ENCODE measurements around the gene TEKT5. TPM values are rescaled to one million over a fixed set of nuclear protein-coding genes. Genes with fewer than 3 reads are reported as not detected.
"Not testable (repeated sequence)": the region's sequence is repeated elsewhere in the genome, so short reads cannot be mapped to it uniquely, and the experiment has no call there.

TEKT5 gene
- not detected in 2 replicates for total RNA-seq

DNA sequence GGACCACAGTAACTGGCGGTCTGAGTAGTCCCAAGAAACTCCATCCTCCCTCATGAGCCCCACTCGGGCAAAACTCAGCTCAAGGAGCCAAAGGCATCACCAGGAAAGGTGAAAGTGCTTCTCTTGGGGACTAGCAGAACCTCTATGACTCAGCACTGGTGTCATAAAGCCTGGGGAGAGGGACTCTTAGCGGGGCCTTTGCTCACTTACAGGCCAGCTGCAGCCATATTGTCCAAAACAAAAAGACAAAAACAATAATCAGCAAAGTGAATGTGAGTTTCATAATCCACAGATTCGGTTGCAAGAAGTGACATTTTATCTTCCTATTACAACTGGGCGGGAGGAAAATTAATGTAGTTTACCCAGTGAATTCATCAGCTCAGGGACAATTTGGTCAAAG, at the start of gene TEKT5:
Gene TEKT5 (minus strand): TSS at position 101 of the 400 bp plus-strand sequence. CDS start 57 bp downstream, at position 44.
- H3K27me3 Mint-ChIP-seq, result no peaks in the 10 kb centered on the region
- DNase-seq, result no peak
- intact Hi-C loops (cut with micrococcal nuclease), result no loop called here
- no peaks in the 10 kb centered on the region for H3K9me3 Mint-ChIP-seq
- no peak within 1 kb of the TSS for H3K27ac Mint-ChIP-seq
- H3K4me3 Mint-ChIP-seq, result no peak within 1 kb of the TSS
- H3K36me3 Mint-ChIP-seq (ENCODE audit: low read depth), result no peaks in the 10 kb centered on the region
- H3K4me1 Mint-ChIP-seq, result no peaks in the 10 kb centered on the region

DNA sequence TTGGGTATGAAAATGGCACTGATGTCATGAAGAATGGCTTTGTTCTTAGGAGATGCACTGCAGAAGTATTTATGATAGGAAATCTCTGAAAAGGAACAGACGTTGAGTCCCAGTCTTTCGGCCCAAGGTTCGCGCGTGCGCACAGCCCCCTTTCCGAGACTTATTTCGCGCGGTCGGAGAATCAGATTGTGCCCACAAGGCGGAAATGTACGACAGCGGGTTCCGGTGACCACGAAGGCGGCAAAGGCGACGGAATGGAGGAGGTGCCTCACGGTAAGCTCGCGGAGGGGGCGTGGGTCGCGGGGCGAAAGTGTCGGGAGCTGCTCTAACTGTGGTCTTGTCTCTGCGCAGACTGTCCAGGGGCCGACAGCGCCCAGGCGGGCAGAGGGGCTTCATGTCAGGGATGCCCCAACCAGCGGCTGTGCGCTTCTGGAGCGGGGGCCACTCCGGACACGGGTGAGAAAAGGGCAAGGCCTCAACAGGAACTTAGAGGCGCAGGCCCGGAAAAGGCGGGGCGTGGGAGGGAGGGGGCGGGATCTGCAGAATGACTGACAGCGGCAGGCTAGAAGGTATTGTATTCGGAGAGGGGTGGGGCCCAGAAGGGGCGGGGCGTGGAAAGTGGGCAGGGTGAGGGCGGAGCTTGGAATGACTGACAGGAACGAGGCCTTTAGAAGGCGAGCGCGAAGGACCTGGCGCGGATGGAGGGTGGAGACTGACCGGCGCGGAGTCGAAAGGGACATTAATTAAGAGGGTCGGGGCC, 49.1 kb upstream of the TEKT5 start, which contains the start of gene NUBP1:
Gene NUBP1 (plus strand): TSS at position 233 of the 760 bp plus-strand sequence. CDS start 22 bp downstream, at position 255.
- intact Hi-C loops (cut with micrococcal nuclease), result loop anchor here (2.0 to 10.0 kb wide), 7 partner anchors 127 to 1946 kb away; partner anchors contain the start of genes CLEC16A, GSPT1, PMM2 and RSL1D1
- Mint-ChIP-seq H3K9me3 (peaks cover 3% of the 10 kb centered on the region), H3K4me1 (peaks cover 45% of the 10 kb centered on the region), H3K27me3 (peaks cover 2% of the 10 kb centered on the region), H3K4me3 (peak within 1 kb of the TSS; percentile 85), H3K36me3 (ENCODE audit: low read depth) (peaks cover 28% of the 10 kb centered on the region), H3K27ac (peak within 1 kb of the TSS; percentile 98)
- peak; percentile 100 for DNase-seq

DNA sequence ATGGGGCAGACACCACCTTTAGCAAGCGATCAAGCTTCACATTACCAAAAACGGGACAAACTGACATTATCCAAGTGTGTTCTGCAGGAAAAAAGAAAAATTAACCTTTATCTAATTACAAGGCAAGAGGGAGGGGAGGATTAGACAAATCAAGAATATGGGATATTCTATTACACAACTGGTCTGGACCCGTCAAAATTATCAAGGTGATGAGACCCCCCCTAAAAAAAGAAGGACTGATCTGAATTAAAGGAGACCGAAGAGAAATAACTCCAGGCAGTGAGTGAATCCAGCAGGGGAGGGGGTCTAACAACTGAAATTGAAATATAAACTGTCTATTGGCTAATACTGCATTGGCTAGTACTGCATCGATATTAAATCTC, 48.5 kb upstream of the TEKT5 start:
- H3K36me3 Mint-ChIP-seq (ENCODE audit: low read depth), result peaks cover 24% of the 10 kb centered on the region
- DNase-seq, result no peak
- H3K27ac Mint-ChIP-seq, result peak overlapping the region; percentile 98
- peaks cover 51% of the 10 kb centered on the region for H3K4me1 Mint-ChIP-seq
- peaks cover 2% of the 10 kb centered on the region for H3K27me3 Mint-ChIP-seq
- peak overlapping the region; percentile 85 for H3K4me3 Mint-ChIP-seq
- peaks cover 3% of the 10 kb centered on the region for H3K9me3 Mint-ChIP-seq
- intact Hi-C loops (cut with micrococcal nuclease), result loop anchor here (2.0 to 10.0 kb wide), 6 partner anchors 202 to 1946 kb away; partner anchors contain the start of genes CLEC16A, GSPT1, PMM2 and RSL1D1

DNA sequence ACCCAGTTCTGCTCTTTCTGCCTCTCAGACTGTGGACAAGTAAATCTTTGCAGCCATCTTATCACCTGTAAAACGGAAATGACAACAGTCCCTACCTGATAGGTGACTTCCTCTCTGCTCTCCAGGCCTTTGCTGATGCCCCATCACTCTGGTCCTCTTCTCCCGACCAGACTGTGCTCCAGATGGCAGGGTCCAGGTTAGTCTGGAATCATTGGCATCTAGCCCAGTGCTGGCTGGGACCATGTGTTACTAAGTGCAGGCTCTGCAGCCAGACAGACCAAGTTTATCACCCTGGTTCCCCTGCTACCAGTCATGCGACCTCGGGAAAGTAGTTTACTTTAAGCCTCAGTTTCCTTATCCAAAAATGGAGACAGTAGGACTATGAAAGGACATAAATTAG, 47.1 kb upstream of the TEKT5 start:
- H3K27ac Mint-ChIP-seq, result no peak overlapping the region
- H3K27me3 Mint-ChIP-seq, result peaks cover 2% of the 10 kb centered on the region
- peaks cover 3% of the 10 kb centered on the region for H3K9me3 Mint-ChIP-seq
- H3K36me3 Mint-ChIP-seq (ENCODE audit: low read depth), result peaks cover 15% of the 10 kb centered on the region
- DNase-seq, result no peak
- H3K4me1 Mint-ChIP-seq, result peaks cover 56% of the 10 kb centered on the region
- no peak overlapping the region for H3K4me3 Mint-ChIP-seq
- intact Hi-C loops (cut with micrococcal nuclease), result loop anchor here (2.0 to 10.0 kb wide), 6 partner anchors 203 to 1945 kb away; partner anchors contain the start of genes CLEC16A, GSPT1, PMM2 and RSL1D1

DNA sequence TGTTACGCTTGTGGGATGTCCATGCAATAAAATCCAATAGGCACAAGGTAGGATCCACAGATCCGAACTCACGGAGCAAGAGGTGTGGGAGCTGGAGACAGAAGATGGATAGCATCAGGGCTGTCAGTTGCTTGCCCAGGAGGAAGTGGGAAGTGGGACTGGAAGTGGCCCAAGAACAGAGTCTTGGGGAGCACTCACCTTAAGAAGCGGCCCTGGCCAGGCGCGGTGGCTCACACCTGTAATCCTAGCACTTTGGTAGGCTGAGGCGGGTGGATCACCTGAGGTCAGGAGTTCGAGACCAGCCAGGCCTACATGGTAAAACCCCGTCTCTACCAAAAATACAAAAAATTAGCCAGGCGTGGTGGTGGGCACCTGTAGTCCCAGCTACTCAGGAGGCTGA, 46.5 kb upstream of the TEKT5 start:
- peaks cover 53% of the 10 kb centered on the region for H3K4me1 Mint-ChIP-seq
- not testable (repeated sequence) for H3K4me3 Mint-ChIP-seq

DNA sequence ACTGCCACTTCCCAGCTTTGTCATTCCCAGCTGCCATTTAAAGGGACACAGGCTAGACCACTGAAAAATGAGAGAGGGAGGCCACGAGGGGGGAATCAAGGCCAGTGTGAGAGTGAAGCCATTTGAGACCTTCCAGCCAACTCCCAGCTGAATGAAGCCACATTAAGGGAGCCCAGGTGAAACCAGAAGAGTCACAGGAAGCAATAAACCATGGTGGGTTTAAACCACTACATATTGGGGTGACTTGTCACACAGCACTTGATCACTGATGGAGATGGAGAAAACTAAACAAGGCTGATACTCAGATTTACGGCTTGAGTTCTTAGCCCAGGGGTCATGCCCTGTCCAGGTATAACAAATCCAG, 46.1 kb upstream of the TEKT5 start:
- peaks cover 51% of the 10 kb centered on the region for H3K4me1 Mint-ChIP-seq
- H3K27ac Mint-ChIP-seq, result no peak overlapping the region
- H3K36me3 Mint-ChIP-seq (ENCODE audit: low read depth), result peaks cover 10% of the 10 kb centered on the region
- intact Hi-C loops (cut with micrococcal nuclease), result loop anchor here (5.0 to 10.0 kb wide), 5 partner anchors 1041 to 1944 kb away; partner anchors contain the start of genes GSPT1, PMM2, RSL1D1 and TMEM186
- peak overlapping the region; percentile 18 for H3K4me3 Mint-ChIP-seq
- peaks cover 3% of the 10 kb centered on the region for H3K9me3 Mint-ChIP-seq
- peaks cover 2% of the 10 kb centered on the region for H3K27me3 Mint-ChIP-seq
- DNase-seq, result no peak

More for the DNA sequence above, 46.5 kb upstream of the TEKT5 start:
- not testable (repeated sequence) for H3K9me3 Mint-ChIP-seq, H3K27me3 Mint-ChIP-seq, H3K27ac Mint-ChIP-seq, DNase-seq
- intact Hi-C loops (cut with micrococcal nuclease), result loop anchor here (5.0 to 10.0 kb wide), 5 partner anchors 1041 to 1944 kb away; partner anchors contain the start of genes GSPT1, PMM2, RSL1D1 and TMEM186
- peaks cover 13% of the 10 kb centered on the region for H3K36me3 Mint-ChIP-seq (ENCODE audit: low read depth)

DNA sequence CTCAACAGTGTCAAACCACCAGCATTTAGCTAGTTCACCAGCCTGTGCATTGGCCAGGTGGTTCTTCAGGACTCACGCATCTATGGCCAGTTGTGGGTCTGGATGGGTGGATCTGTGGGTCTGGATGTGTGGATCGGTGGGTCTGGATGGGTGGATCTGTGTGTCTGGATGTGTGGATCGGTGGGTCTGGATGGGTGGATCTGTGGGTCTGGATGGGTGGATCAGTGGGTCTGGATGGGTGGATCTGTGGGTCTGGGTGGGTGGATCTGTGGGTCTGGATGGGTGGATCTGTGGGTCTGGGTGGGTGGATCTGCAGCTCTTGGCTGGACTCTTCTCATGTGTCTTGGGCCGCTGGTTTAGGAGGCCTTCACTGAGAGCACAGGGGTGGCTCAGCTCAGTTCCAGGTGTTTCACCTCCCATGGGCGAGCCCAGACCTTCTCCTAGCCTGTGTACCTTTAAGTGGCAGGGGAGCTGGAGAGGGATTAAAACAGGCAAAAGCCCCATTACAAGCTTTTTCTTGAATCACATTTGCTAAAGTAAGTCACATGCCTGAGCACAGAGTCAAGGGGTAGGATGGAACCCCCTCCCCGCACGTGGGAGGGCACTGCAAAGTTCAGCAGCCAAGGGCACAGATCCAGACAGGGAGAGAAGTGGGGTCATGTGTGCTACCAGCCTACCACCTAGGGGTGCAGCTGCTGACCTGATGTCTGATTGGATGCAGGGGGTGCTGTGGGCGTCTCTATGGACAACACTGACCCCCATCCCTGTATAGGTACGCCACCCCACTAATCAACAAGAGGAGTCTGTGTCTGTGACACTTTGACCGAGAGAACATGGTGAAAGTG, 45.5 kb upstream of the TEKT5 start:
- DNase-seq, result no peak
- peaks cover 46% of the 10 kb centered on the region for H3K4me1 Mint-ChIP-seq
- H3K4me3 Mint-ChIP-seq, result peak overlapping the region; percentile 18
- H3K27me3 Mint-ChIP-seq, result peaks cover 2% of the 10 kb centered on the region
- H3K9me3 Mint-ChIP-seq, result peaks cover 3% of the 10 kb centered on the region
- intact Hi-C loops (cut with micrococcal nuclease), result loop anchor here (2.0 to 10.0 kb wide), 7 partner anchors 353 to 1943 kb away; partner anchors contain the start of genes ATF7IP2, GSPT1, PMM2 and RSL1D1
- H3K36me3 Mint-ChIP-seq (ENCODE audit: low read depth), result peaks cover 5% of the 10 kb centered on the region
- H3K27ac Mint-ChIP-seq, result no peak overlapping the region

DNA sequence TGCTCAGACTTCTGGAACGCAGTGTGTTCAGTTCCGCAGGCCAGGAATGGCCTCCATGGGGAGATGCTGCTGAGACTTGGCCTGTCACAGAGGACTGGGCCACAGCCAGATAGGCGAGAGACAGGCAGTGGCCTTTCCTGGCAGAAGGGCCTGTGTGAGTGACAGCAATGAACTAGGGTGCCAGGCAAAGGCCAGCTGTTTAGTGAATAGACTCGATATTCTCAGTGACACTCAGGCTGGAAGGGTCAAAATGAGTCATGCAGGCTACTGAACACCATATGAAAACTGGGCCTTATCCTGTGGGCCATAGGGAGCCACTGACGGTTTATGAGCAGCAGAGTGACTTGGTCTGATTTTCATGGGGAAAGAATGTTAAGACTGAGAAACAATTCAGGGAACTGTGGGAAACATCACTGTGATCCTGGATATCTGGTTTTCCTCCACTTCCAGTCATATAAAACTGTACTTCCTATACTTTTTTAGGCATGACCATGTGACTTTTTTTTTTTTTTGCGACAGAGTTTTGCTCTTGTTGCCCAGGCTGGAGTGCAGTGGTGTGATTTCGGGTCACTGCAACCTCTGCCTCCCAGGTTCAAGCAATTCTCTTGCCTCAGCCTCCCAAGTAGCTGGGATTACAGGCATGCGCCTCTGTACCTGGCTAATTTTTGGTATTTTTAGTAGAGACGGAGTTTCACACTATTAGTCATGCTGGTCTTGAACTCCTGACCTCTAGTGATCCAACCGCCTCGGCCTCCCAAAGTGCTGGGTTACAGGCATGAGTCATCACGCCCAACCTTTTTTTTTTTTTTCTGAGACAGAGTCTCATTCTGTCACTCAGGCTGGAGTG, 43.7 kb upstream of the TEKT5 start:
- Mint-ChIP-seq H3K27me3 (no peaks in the 10 kb centered on the region), H3K4me3 (peak overlapping the region; percentile 32), H3K4me1 (peaks cover 39% of the 10 kb centered on the region), H3K36me3 (ENCODE audit: low read depth) (no peaks in the 10 kb centered on the region), H3K9me3 (peaks cover under 1% of the 10 kb centered on the region), H3K27ac (peak overlapping the region; percentile 81)
- intact Hi-C loops (cut with micrococcal nuclease), result loop anchor here (1.0 to 5.0 kb wide), 3 partner anchors 180 to 424 kb away; partner anchors contain the start of gene ATF7IP2
- peak; percentile 82 for DNase-seq

DNA sequence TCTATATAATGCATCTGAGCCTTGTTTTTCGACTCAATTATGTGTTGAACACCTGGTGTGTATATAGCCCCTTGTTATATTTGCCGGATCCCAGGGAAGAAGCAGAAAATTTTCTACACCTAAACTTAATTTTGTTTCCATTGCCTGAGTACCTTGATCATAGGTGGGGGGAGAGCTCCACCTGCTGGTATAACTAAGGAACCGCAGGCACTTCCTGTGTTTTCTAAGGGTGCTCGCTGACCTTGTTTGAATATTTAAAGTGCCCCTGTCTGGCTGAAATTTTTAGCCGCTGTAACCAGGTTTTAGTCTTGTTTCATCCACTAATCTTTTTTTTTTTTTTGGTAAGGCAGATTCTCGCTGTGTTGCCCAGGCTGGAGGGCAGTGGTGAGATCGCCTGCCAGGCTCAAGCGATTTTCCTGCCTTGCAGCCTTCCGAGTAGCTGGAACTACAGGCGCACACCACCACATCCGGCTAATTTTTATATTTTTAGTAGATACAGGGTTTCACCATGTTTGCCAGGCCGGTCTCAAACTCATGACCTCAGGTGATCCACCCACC, 42.4 kb upstream of the TEKT5 start:
- Mint-ChIP-seq H3K9me3 (peaks cover 3% of the 10 kb centered on the region), H3K27ac (no peak overlapping the region), H3K36me3 (ENCODE audit: low read depth) (no peaks in the 10 kb centered on the region), H3K4me3 (peak overlapping the region; percentile 48), H3K4me1 (peaks cover 34% of the 10 kb centered on the region), H3K27me3 (peaks cover 5% of the 10 kb centered on the region)
- intact Hi-C loops (cut with micrococcal nuclease), result loop anchor here (1.0 to 5.0 kb wide), 4 partner anchors 216 to 480 kb away; partner anchors contain the start of gene ATF7IP2
- peak; percentile 92 for DNase-seq

DNA sequence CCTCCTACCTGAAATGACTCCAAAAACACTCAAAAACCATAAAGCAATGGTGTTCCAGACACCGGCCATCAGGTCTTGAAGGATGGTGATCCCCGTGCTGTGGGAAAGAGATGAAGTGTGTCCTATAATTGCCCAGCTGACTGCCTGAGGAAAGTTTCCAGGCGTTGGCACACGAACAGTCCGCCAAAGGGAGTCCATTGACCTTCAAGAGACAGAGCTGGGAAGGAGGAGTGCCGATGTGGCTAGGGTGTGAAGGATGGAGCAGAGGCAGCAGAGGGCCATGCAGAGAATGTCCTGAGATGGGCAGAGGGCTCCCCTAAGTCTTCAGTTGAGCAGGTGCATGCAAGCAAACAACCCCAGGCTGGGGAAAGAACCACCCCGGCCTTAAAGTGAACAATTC, 37.1 kb upstream of the TEKT5 start:
- Mint-ChIP-seq H3K27ac (no peak overlapping the region), H3K27me3 (peaks cover 7% of the 10 kb centered on the region), H3K9me3 (peaks cover 3% of the 10 kb centered on the region), H3K4me1 (no peaks in the 10 kb centered on the region), H3K36me3 (ENCODE audit: low read depth) (no peaks in the 10 kb centered on the region), H3K4me3 (no peak overlapping the region)
- intact Hi-C loops (cut with micrococcal nuclease), result no loop called here
- peak; percentile 51 for DNase-seq

DNA sequence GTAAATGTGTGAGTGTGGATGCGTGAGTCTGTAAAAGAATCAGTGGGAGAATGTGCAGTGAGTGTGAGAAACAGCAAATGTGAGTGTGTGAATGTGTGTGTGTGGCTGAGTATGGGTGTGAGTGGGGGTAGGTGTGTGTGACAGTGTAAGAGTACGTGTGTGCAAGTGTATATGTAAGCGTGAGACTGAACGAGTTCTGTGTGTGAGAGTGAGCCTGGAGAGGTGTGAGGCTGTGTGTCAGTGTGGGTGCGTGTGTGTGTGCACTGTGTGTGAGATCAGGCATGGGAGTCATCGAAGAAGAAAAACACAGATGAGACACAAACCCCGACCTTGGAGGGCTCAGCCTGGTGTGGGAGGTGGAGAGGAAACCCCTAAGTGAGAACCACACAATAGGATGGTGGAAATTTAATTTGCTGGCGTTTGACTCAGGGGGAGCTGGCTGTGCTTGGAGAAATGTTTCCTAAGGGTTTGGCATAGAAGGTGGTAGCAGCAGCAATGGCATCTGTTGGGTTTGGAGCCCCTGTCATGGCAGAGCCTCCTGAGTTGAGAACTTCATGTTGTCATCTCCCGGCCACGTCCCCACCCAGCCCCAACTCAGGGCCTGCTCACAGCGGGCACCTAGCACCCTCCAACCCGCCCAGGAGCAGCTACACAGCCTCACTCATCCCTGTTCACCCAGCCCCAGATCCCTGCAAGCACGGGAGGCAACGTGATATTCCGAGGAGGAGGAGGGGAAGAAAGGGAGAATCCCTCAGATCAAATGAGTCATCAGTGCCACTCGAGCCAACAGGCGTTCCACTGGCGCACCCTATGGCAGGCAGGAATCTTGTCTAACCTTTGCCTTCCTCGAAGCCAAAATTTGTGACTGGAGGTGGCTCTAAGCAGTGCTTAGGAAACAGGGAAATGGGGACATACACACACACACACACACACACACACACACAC, 34.6 kb upstream of the TEKT5 start:
- H3K4me3 Mint-ChIP-seq, result no peak overlapping the region
- H3K27me3 Mint-ChIP-seq, result peaks cover 8% of the 10 kb centered on the region
- H3K4me1 Mint-ChIP-seq, result no peaks in the 10 kb centered on the region
- peaks cover 3% of the 10 kb centered on the region for H3K9me3 Mint-ChIP-seq
- intact Hi-C loops (cut with micrococcal nuclease), result no loop called here
- peak; percentile 48 for DNase-seq
- H3K36me3 Mint-ChIP-seq (ENCODE audit: low read depth), result no peaks in the 10 kb centered on the region
- no peak overlapping the region for H3K27ac Mint-ChIP-seq

Measured in activated CD4-positive, alpha-beta T cell treated with anti-CD3 and anti-CD28 coated beads, Interleukin-2, amount 10 ng/mL, durations not matched to agents 24 days and 14 days (primary cell).